Suppressor macrophage (primary cell): ENCODE data around the gene GSTA5.
"Not testable (repeated sequence)": the region's sequence is repeated elsewhere in the genome, so short reads cannot be mapped to it uniquely, and the experiment has no call there.

Source experiments
- DNase-seq, 4 experiments: peaks; one replicate each; pipeline ENCODE4 v3.0.0-alpha.2; 2020 to 2022

The GSTA5 gene

GRCh38 chr6:52830869-52831268 lies 9.7 kb downstream of the GSTA5 start:
- not testable (repeated sequence) for DNase-seq

- no peak for DNase-seq
Measured at GRCh38 chr6:52829046-52829817, 11.4 kb downstream of the GSTA5 start.

- not testable (repeated sequence) for DNase-seq
Measured at GRCh38 chr6:52828621-52829020, 12.0 kb downstream of the GSTA5 start.

- not testable (repeated sequence) for DNase-seq
Measured at GRCh38 chr6:52827073-52827783, 13.4 kb downstream of the GSTA5 start.

GRCh38 chr6:52826513-52826912 lies 14.1 kb downstream of the GSTA5 start:
- DNase-seq, result no peak

GRCh38 chr6:52825900-52826459 lies 14.6 kb downstream of the GSTA5 start:
- DNase-seq, result not testable (repeated sequence)

GRCh38 chr6:52825270-52825793 lies 15.3 kb downstream of the GSTA5 start:
- DNase-seq, result not testable (repeated sequence)

GRCh38 chr6:52821842-52822241 lies 18.8 kb downstream of the GSTA5 start:
- no peak for DNase-seq

- no peak for DNase-seq
Measured at GRCh38 chr6:52820198-52820597, 20.4 kb downstream of the GSTA5 start.

GRCh38 chr6:52815167-52816092 lies 25.2 kb downstream of the GSTA5 start:
- DNase-seq, result peak; percentile 46 to 56 (median 50)

- DNase-seq, result not testable (repeated sequence)
Measured at GRCh38 chr6:52814545-52814944, 26.1 kb downstream of the GSTA5 start.

- not testable (repeated sequence) for DNase-seq
Measured at GRCh38 chr6:52809777-52810176, 30.8 kb downstream of the GSTA5 start.

- DNase-seq, result no peak
Measured at GRCh38 chr6:52808660-52809059, 32.0 kb downstream of the GSTA5 start.

GRCh38 chr6:52803668-52804255 lies 36.9 kb downstream of the GSTA5 start, which contains the start of gene GSTA1:
Gene GSTA1, minus strand, starts transcription at chr6:52803816. Its CDS starts 4,549 bp downstream, at chr6:52799267.
- DNase-seq, result not testable (repeated sequence)

GRCh38 chr6:52802806-52803205 lies 37.8 kb downstream of the GSTA5 start:
- no peak for DNase-seq

GRCh38 chr6:52801188-52801841 lies 39.3 kb downstream of the GSTA5 start:
- DNase-seq, result no peak

- not testable (repeated sequence) for DNase-seq
Measured at GRCh38 chr6:52799272-52799671, 41.3 kb downstream of the GSTA5 start.

- DNase-seq, result not testable (repeated sequence)
Measured at GRCh38 chr6:52794366-52794765, 46.2 kb downstream of the GSTA5 start.

- DNase-seq, result no peak
Measured at GRCh38 chr6:52790861-52791260, 49.8 kb downstream of the GSTA5 start.

GRCh38 chr6:52789658-52790057 lies 51.0 kb downstream of the GSTA5 start:
- not testable (repeated sequence) for DNase-seq

- DNase-seq, result no peak
Measured at GRCh38 chr6:52788478-52788877, 52.1 kb downstream of the GSTA5 start.
